NCI-H2171 treated with DMSO at 0.1 percent for 48 hours (cell line): Measurements from ENCODE around the gene NUTF2.
"Not testable (repeated sequence)": the region's sequence is repeated elsewhere in the genome, so short reads cannot be mapped to it uniquely, and the experiment has no call there.

Experiments
- DNase-seq: peaks from one replicate; lab custom pipeline; 2025; lab: John Stamatoyannopoulos, UW

The NUTF2 gene

GRCh38 chr16:67864044-67864443 is 17.3 kb downstream of the NUTF2 start:
- DNase-seq, result not testable (repeated sequence)

- DNase-seq, result no peak
These were observed 17.9 kb downstream of the NUTF2 start for GRCh38 chr16:67864594-67864993.

GRCh38 chr16:67865318-67865717 is 18.6 kb downstream of the NUTF2 start:
- DNase-seq, result peak; percentile 12

- DNase-seq, result no peak
These were observed 21.6 kb downstream of the NUTF2 start for GRCh38 chr16:67868290-67868689.

- no peak for DNase-seq
These were observed 22.9 kb downstream of the NUTF2 start for GRCh38 chr16:67869653-67870052.

GRCh38 chr16:67871256-67871655 is 24.5 kb downstream of the NUTF2 start:
- DNase-seq, result no peak

GRCh38 chr16:67872131-67872630 is 25.4 kb downstream of the NUTF2 start:
- no peak for DNase-seq

- DNase-seq, result peak; percentile 59
These were observed 26.1 kb downstream of the NUTF2 start, which contains the start of gene EDC4 for GRCh38 chr16:67872631-67873434. Gene EDC4, plus strand, starts transcription at chr16:67873052. Its CDS starts 210 bp downstream, at chr16:67873262.

- DNase-seq, result no peak
These were observed 27.0 kb downstream of the NUTF2 start for GRCh38 chr16:67873435-67874370.

- DNase-seq, result no peak
These were observed 27.6 kb downstream of the NUTF2 start for GRCh38 chr16:67874372-67874771.

GRCh38 chr16:67877064-67877463 is 30.3 kb downstream of the NUTF2 start:
- no peak for DNase-seq

- DNase-seq, result no peak
These were observed 31.5 kb downstream of the NUTF2 start for GRCh38 chr16:67878232-67878631.

- no peak for DNase-seq
These were observed 32.1 kb downstream of the NUTF2 start for GRCh38 chr16:67878846-67879245.

GRCh38 chr16:67879462-67879861 is 32.7 kb downstream of the NUTF2 start:
- no peak for DNase-seq

- DNase-seq, result peak; percentile 7
These were observed 33.2 kb downstream of the NUTF2 start for GRCh38 chr16:67879936-67880335.

GRCh38 chr16:67880584-67880983 is 33.9 kb downstream of the NUTF2 start:
- DNase-seq, result no peak

GRCh38 chr16:67881621-67882161 is 35.0 kb downstream of the NUTF2 start:
- peak; percentile 6 for DNase-seq

- DNase-seq, result no peak
These were observed 35.8 kb downstream of the NUTF2 start for GRCh38 chr16:67882374-67883145.

- DNase-seq, result no peak
These were observed 36.6 kb downstream of the NUTF2 start for GRCh38 chr16:67883146-67883871.

- peak; percentile 29 for DNase-seq
These were observed 37.1 kb downstream of the NUTF2 start for GRCh38 chr16:67883872-67884261.

- peak; percentile 90 for DNase-seq
These were observed 38.0 kb downstream of the NUTF2 start, which contains the start of gene NRN1L for GRCh38 chr16:67884684-67885083. Gene NRN1L, plus strand, starts transcription at chr16:67884885. Its CDS starts 19 bp downstream, at chr16:67884904.
